Measurements from ENCODE around the gene BCL7B. TPM values are rescaled to one million over a fixed set of nuclear protein-coding genes. Genes with fewer than 3 reads are reported as not detected.

The BCL7B gene
- total and polyA plus RNA-seq, 10 of the 15 experiments (the other 5 are each of a cell fraction or from before 2014, with no cell fraction given) = 10.9 to 61.8 (median 50.2) TPM

- in situ Hi-C loops (cut with MboI) = no loop called here
- Histone ChIP-seq H3K27ac (ENCODE audit: control insufficient read depth, insufficient read depth) (peak overlapping the region; percentile 60), H3K4me1 (ENCODE audit: control insufficient read depth, insufficient read depth, low read length) (peaks cover 15% of the 10 kb centered on the region), H3K79me2 (ENCODE audit: control insufficient read depth, insufficient read depth, low read length) (peaks cover 22% of the 10 kb centered on the region), H3K4me3 (peak overlapping the region; percentile 85), H3K27me3 (replicated peaks in 1 of 2; ENCODE audit: control insufficient read depth in 2 of 2, insufficient read depth in 2 of 2, low read length in 1 of 2) (no peaks in the 10 kb centered on the region), H3K9ac (ENCODE audit: control insufficient read depth, insufficient read depth, low read length) (peak overlapping the region; percentile 75), H3K9me3 (replicated peaks; ENCODE audit: control insufficient read depth, insufficient read depth, low read length) (no peaks in the 10 kb centered on the region), H4K20me1 (ENCODE audit: control insufficient read depth, insufficient read depth) (no peaks in the 10 kb centered on the region), H3K36me3 (ENCODE audit: control insufficient read depth in 2 of 2, insufficient read depth in 2 of 2, low read length in 1 of 2) (peaks cover 2 to 7% of the 10 kb centered on the region in 2 experiments; a peak in 3 of 4 replicates), H2AFZ (ENCODE audit: control insufficient read depth, low read depth, low read length) (no peak overlapping the region), H3K4me2 (ENCODE audit: control insufficient read depth, insufficient read depth) (peak overlapping the region; percentile 58)
- intact Hi-C loops (cut with micrococcal nuclease; ENCODE audit: unreplicated experiment) = loop anchor here (1.0 to 2.0 kb wide), 3 partner anchors 11 to 55 kb away; partner anchors contain the start of genes BAZ1B and BCL7B
- TF ChIP-seq PAX5 (IDR thresholded peaks at IDR 0.05; ENCODE audit: borderline replicate concordance, low read depth, low read length) (no peak), MLLT1 (IDR thresholded peaks at IDR 0.05) (peak; percentile 96), ZBTB40 (IDR thresholded peaks at IDR 0.05; ENCODE audit: borderline replicate concordance) (0 out of 2 replicates have a peak, but pooled peaks have one; percentile 34), MEF2A (IDR thresholded peaks at IDR 0.05; ENCODE audit: insufficient read depth, low read depth, low read length) (no peak), RUNX3 (IDR thresholded peaks at IDR 0.05; ENCODE audit: low read length) (peak; percentile 65; the same call in 1 of the 2 replicates), POLR2AphosphoS5 (IDR thresholded peaks at IDR 0.05; ENCODE audit: low read length) (peak; percentile 25; the same call in 1 of the 2 replicates), YY1 (IDR thresholded peaks at IDR 0.05; ENCODE audit: low read depth, low read length) (no peak), KLF5 (IDR thresholded peaks at IDR 0.05; ENCODE audit: partially characterized antibody) (no peak), TCF3 (IDR thresholded peaks at IDR 0.05; ENCODE audit: borderline replicate concordance, insufficient read depth, low read depth, low read length) (no peak)
- 5% methylated on average over 32 of the region's 32 CpGs for WGBS (ENCODE audit: insufficient coverage, insufficient replicate concordance, low lambda C conversion rate, missing lambda C conversion rate)
- ChIA-PET RAD21 (ENCODE audit: unreplicated experiment) (interaction anchor here (0.6 to 1.7 kb wide), 11 partner anchors 18 to 278 kb away, joined by 3 to 9 read pairs (median 4); partner anchors contain the start of gene BAZ1B), POLR2A (interaction anchor here (0.6 to 5.2 kb wide), 15 partner anchors 11 to 515 kb away, joined by 3 to 30 read pairs (median 6); partner anchors contain the start of genes BAZ1B and BCL7B), CTCF (interaction anchor here (0.5 to 1.0 kb wide), 5 partner anchors 15 to 148 kb away, joined by 3 read pairs; no protein-coding TSS in a partner anchor), SMC1A (ENCODE audit: uncharacterized antibody, unreplicated experiment) (interaction anchor here (0.7 to 1.8 kb wide), 5 partner anchors 12 to 156 kb away, joined by 3 to 4 read pairs (median 3); partner anchors contain the start of gene BAZ1B)
- peak; percentile 52 for ATAC-seq
- no peak for FAIRE-seq
- BruUV-seq (replicated peaks) = TSS peak; percentile 90
- DNase-seq (ENCODE audit: low read depth, low spot score) = no peak
Measured at GRCh38 chr7:73577627-73578341, 20.3 kb upstream of the BCL7B start.
